HG03108 (cell line): ENCODE results near the gene VPS52.

Source experiments
- ATAC-seq: cut with Tn5 transposase; IDR thresholded peaks from one replicate; pipeline ENCODE4 v1.9.1; 2021; ENCODE audit warnings: moderate library complexity; ENCODE audit not compliant: unreplicated experiment

Gene VPS52, protein sequence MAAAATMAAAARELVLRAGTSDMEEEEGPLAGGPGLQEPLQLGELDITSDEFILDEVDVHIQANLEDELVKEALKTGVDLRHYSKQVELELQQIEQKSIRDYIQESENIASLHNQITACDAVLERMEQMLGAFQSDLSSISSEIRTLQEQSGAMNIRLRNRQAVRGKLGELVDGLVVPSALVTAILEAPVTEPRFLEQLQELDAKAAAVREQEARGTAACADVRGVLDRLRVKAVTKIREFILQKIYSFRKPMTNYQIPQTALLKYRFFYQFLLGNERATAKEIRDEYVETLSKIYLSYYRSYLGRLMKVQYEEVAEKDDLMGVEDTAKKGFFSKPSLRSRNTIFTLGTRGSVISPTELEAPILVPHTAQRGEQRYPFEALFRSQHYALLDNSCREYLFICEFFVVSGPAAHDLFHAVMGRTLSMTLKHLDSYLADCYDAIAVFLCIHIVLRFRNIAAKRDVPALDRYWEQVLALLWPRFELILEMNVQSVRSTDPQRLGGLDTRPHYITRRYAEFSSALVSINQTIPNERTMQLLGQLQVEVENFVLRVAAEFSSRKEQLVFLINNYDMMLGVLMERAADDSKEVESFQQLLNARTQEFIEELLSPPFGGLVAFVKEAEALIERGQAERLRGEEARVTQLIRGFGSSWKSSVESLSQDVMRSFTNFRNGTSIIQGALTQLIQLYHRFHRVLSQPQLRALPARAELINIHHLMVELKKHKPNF

DNA sequence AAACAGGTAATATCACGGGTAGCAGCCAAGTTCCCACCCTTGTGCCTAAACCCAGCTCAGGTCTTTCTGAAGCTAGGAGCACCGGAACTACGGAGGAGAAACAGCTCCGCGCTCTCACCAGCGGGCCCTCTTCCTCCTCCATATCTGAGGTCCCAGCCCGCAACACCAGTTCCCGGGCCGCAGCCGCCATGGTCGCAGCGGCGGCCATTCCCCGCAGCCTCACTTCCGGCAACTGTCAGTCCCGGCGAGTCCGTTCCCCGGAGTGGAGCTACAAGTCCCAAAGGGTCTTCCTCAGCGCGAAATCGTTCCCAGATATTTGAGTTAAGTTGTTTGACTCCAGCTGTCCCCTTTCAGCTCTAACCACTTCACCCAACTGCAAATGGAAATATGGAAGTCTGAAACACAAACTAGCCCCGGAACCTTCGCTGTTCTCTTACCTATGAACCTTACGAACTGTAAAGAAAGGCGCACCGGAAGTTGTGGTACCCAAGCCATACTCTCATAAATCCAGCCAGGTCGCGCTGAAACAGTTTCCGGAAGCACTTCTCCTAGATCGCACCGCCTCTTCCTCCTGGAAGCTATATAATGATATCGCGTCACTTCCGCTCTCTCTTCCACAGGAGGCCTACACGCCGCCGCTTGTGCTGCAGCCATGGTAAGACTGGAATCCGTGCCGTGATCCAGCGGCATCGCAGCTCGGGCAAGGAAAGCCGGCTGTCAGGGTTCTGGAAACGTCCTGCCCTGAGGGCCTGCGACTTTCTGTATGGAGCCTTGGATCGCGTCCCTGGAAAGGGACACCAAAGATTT, at the start of gene VPS52, which contains the start of gene RPS18:
VPS52 (minus strand) TSS at position 409 of the 807 bp plus-strand sequence; CDS start at position 208, 201 bp downstream.
RPS18 (plus strand) TSS at position 608 of the 807 bp plus-strand sequence; CDS start at position 653, 45 bp downstream.
- peak; percentile 82 for ATAC-seq

DNA sequence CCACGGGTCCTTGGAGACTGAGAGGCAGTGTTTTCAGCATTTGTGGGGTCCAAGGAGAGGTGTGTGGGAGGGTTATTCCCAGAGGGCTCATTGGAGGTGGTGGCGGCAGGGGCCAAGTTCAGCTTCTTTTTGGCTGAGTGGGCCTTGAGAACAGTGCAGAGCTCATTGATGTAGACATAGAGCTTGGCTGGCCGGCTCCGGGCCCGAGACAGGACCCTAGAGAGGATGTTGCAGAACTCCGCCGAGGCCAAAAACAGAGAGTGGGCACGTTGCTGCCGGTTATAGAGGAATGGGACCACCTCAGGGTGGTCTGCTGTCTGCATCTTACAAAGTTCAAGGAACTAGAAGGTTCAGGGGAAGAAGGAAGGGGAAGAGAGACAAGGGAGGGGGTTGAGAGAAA, 49.6 kb upstream of the VPS52 start:
- no peak for ATAC-seq

DNA sequence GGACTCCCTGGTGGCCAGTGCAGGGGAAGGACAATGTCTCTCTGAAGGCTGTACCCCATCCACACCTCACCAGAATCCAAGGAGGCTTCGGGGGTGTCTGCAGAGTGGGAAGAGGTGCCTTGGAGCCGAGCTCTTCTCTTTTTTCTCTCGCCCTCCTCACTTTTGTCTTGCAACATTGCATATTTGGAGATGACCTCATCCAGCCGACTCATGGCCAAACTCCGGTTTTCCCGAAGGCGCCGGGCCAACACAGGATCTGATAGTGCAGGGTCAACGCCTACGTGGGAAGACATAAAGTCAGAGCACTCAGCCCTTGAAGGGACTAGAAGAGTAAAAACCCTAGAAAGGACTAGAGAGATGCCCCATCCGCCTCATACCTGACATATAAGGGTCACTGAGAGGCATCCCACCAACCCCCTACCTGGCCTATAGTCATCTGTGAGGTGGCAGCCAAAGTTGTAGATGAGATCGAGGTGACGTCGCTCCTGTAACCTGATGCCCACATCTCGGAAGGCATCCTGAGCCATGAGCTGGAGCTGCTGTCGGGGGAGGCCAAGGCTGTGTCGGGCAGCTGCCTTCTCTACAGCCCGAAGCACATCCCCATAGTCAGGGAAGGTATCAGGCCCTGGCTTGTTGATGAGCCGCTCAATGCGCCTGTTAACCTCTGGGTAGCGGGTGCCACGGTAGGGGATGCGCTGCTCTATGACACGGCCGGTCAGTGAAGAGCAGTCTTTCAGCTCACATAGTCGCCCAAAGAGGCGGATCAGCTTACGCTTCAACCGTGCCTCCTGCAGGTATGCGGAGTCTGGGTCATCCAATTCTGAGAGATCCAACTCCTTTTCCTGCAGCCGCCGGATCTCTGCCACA, 48.9 kb upstream of the VPS52 start:
- ATAC-seq: no peak

DNA sequence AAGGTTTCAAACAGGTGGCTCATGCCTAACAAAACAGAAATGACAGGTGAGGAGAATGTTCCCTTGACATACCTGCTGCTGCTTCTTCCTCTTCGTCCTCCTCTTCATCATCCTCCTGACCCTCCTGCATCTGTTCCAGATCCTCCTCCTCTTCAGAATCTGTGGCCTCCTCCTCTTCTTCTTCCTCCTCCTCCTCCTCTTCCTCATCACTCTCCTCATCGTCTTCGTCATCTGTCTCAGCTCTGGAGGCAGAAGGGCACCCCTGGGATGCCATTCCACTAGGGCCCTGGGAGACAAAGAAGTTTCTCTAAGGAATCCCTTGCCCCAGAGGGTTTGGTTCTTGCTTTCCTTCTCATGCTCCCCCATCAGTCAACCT, 48.3 kb upstream of the VPS52 start:
- ATAC-seq: no peak

DNA sequence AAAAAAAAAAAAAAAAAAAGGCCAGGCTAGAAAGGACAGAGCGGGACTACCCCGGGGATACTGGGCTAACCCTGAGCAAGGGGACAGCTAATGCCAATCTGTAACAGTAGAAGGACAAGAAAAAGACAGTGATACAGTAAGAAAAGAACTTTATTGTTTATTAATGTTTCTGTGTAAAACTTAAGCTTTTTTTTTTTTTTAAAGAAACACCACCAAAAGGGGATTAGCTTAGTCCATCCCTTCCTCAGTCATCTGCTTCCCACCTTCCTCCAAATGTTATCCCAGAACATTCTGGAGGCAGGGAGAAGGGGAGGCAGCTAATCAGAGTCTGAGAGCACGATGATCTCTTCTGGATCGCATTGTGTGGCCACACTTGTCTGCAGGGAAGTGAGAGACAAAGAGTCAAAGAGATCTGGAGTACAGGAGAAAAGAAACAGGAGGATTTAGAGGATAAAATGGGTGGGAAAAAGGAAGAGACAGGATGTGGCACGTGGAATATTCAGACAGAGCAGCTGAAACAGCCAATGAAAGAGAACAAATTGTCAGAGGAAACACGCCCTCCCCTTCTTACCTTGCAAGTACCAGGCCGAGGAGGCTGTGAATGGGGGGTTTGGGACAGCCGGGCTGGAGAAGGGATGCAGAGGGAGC, 46.9 kb upstream of the VPS52 start:
- no peak for ATAC-seq

DNA sequence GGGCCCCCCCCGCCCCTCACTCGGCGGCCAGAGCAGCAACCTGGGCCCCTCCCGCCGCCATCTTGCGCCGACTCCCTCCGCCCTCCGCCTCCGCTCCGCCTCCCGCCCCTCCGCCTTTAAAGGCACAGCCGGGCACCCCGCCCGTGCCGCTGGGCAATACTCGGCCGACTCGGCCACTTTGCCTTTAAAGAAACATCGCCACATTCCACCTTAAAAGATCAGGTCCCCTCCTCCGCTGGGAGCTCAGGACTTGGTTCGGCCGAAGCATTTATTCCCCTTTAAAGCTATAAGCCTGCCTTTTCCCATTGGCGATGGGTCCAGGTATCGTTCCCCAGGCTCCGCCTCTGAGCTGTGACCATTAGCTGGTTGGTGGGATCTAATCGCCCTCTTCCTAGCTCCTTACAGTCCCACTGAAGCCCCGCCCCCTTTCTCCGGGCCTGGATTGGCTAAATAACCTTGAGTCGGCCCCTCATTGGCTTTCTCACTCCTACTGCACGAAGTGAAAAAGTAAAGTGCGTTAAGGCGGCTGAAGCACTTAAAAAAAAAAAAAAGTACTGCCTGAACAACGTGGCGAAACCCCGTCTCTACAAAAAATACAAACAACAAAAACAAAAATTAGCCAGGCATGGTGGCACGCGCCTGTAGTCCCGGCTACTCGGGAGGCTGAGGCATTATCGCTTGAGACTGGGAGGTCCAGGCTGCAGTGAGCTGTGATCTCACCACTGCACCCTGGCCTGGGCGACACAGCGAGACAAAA, 46.2 kb upstream of the VPS52 start, which contains the start of gene ZBTB22:
ZBTB22 (minus strand) TSS at position 76 of the 757 bp plus-strand sequence. CDS start 828 bp downstream, outside the sequence.
- ATAC-seq: peak; percentile 38

DNA sequence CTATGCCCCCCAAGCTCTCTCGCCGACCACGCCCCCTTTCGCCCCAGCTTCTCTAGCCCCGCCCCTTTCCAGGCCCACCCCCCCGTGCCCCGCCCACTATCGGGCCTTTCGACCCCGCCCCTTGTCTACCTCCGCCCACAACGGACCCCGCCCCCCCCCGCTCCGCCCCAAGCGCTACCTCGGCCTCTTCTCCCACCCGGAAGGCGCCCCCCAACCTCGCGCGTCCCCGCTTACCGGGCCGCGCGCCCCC, 45.7 kb upstream of the VPS52 start:
- ATAC-seq: no peak

DNA sequence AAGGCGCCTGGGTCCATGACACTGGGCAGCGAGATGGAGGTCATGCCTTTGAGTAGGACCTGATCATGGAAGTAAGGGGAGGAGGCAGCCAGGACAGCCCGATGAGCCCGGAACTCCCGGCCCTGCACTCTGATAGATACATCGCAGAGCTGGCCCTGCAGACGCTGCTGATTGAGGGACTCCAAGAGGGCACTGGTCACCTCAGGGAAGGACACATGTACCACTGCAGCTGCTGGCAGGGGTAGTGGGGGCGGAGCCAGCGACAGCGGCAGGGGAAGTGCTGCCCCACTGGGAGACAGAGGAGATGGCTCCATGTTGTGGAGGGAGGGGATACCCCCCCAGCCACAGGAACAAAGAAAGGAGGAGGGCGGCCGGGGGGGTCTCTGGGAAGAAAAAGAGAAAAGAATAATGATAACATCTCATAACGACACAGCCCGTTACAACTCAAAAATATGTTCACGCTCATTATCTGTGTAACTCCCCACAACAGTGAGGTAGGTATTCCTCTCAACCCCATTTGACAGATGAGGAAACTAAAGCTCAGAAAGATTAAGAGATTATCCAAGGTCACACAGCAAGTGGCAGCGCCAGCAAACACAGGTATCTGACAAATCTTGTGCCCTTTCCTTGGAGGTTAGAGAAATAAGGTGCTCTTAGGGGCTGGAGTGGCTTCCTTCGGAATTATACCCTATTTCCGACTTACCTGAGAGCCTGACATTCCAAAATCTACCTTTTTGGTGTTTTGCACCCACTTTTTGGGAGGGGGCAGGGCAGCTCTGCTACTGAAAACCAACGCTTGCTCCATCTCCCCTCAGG, 45.1 kb upstream of the VPS52 start:
- no peak for ATAC-seq

DNA sequence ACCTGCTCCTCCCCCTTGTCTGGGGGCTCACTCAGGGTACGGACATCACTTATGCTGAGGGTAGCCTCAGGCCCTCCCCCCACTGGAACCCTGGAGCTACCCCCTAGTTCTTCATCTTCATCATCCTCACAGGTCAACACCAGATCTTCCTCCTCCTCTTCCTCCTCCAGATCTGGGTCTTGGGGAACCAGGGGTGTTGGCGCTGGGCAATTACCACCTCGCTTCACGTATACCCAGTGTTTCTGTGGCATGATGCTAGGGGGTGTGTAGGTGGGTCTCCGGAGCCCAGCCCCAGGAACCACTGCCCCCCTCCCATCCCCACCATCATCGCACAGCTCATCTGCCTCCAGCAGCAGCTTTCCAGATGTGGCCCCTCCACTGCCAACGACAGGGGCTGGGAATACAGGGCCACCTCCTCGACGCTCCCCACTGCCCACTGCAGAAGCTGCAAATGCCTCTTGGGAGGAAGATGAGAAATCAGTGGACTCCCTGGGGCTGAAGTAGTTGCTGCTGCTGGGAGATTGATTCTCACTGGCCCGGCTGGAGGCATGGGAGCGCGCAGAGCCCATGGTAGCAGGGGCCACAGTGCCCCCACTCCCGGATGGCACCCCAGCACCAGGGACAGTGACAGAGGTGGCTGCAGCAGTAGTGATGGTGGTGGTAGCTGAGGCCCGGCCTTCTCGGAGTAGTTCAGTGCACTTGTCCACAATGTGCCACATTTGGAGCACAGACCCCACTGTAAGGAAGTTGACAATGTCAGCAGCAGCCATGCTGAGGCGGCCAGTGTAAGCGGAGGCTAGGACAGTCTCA, 44.3 kb upstream of the VPS52 start:
- no peak for ATAC-seq

DNA sequence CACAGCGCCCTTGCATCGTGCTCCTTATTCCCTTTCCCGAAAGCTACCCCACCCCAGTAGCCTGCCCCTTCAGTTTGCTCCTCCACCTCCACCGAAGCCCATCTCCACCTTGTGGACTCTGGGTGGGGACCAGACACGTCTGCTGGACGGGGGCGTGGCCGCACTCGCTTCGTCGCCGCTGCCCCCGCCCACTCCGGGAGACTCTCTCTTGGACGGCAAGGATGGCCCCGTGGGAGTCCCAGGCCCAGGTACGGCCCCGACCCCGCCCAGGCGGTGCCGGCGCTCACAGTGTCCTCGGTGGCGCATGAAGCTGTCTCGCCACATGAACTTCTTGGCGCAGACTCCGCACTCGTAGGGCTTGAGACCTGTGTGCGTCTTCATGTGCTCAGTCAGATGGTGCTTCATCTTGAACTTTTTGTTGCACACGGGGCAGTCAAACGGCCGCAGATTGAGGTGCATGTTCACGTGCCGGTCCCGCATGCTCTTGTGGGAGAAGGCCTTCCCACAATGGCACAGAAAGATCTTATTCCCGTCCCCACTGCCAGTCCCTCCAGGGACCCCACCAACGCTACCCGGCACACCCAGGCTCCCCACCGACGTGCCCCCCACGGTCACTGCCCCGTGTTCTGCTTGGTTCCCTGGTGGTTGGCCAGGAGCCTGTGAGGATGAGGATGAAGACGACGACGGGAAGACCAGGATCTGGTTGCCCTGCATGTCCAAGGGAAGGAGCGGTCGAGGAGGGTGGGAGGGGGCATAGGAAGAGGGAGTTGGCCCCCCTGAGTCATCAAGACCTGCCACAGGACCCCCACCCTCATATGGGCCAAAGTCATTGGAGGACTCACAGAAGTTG, 43.5 kb upstream of the VPS52 start:
- no peak for ATAC-seq

DNA sequence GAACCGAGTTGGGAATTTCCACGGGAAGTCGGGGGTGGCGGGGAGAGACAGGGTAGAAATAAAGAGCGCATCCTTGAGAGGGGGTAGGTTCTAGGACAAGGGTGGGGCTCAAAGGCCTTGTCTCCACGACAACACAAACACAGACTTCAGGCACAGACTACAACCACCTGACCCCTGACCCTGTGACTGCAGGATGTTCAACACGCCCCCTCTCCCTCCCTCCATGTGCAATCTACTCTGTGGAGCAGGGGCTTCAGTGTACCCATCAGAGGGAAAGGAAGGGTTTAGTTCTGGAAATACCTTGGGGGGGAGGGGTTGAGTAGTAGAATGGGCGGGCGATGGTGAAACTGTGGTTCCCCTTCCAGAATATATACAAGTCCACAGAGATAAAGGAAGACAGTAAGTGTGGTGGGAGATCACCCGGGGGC, 42.9 kb upstream of the VPS52 start:
- ATAC-seq: no peak

DNA sequence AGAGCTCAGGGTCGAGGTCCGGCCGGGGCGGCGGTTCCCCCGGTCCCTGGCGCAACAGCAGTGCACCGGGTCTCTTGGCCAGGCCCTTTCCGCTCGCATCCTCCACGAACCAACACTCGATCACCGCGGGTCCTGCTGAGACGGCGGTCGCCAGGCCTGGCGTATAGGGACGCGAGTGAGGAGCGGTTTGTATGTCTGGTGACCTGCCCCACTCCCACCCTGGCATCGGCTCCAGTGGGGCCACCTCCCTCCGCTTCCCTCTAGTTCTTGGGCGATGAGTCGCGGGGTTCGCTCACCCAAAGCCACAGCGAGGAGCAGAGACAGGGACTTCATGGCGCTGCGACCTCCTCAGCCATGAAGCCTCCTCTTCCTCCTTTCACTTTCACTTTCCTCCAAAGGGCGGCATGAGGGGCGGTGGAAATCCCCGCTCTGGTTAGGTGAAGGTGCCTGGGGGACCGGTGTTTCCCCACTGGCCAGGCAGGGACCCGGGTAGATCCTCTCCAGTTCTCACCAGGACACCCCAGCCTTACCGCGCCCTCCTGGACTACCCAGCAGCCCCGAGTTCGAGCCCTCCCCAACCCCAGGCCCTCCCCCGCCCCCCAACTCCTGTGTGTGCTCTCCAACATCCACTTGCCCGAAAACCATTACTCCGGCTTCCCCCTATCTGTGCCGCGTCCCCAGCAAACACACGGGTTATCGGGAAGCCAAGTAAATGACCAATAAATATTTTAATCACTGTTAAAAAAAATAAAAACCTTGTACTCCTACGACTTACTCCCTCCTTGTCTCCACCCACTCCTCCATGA, 42.2 kb upstream of the VPS52 start, which contains the start of gene TAPBP:
TAPBP (minus strand) TSS at position 370 of the 806 bp plus-strand sequence; CDS start at position 333, 37 bp downstream.
- ATAC-seq: peak; percentile 35

DNA sequence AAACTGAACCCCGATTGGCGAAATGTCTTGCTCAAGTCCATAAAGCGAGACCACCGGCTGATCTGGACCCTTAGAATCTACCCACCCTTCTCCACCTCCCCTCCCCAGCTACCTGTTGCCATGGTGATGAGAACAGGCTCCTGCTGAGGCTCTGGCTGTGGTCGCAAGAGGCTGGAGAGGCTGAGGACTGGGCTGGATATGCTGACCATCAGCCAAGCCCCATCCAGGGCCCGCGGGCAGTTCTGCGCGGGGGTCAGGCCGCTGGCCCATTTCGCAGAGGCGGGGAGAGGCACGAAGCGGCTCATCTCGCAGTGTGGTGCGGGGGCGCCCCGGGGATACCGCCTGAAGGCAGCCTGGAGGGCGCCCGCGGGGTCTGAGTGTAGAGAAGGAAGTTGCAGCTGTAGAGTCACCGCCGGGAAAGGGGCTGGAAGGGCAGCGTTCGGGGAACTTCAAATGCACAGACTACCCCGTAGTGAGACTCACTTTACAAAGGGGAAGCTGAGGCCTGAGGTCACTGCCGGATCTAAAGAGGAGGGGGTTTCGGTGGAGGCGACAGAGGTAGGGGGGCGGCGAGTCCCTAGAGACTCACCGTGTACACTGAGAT, 41.5 kb upstream of the VPS52 start:
- ATAC-seq: peak; percentile 6

DNA sequence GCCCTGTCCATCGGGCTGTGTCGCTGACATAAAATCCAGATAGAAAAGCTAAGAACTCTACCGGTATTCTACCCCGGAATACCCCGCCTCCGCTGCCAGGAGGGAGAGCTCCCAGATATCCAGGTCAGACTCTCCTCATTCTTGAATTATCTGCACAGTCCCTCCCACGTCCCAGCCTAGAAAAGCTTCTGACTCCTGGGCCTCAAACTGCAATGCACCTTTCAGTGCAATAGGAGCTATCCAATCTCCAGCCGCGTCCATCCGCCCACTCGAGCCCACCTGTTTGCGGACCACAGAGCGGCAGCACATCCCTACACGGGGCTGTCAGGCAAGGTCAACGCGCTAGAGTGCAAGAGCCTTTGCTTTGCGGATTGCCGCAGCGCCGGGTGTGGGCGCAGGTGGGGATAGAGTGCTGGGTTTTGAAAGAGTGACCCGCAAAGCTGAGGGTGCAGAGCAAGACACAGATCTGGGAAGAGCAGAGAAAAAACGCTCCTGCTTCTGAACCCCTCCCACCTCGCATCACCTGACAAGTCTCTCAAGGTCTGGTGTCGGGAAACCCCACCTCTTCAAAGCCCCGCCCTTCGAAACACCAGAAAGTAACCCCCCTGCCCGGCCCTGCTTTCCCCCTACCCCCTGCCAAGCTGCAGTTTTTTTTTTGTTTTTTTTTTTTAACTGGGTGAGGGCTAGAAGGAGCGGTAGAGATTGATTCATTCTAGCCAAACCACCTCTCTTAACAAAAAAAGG, 40.9 kb upstream of the VPS52 start:
- peak; percentile 31 for ATAC-seq

DNA sequence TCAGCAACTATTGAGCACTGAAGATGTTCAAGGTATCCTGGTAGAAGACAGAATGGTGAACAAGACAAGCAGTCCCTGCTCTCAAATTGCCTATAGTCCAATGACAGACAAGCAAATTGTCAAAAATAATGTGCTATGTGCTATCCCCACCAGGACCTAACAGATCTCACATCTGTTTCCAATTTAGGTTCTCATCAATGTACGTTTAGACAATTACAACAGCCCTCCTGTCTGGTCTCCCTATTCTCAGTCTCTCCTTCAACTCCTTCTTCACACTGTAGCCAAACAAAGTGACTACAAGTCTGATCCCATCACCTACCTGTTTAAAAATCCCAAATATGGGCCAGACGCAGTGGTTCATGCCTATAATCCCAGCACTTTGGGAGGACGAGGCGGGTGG, 34.7 kb upstream of the VPS52 start:
- ATAC-seq: no peak
